Neural progenitor cell (in vitro differentiated cells): ENCODE data around the gene IL2.

Experiments used
- EZH2 ChIP-seq: fragments of 200-600 bp; sonication (generic); IDR thresholded peaks from 2 replicates; pipeline ENCODE4 v1.6.1; 2017; ENCODE audit warnings: antibody characterized with exemption, mild to moderate bottlenecking, moderate library complexity
- TF ChIP-seq, protein P1 (sequence below): fragments of 200-600 bp; sonication (generic); IDR thresholded peaks from 2 replicates; pipeline ENCODE4 v1.5.1; 2017; ENCODE audit warnings: antibody characterized with exemption, mild to moderate bottlenecking

DNA sequence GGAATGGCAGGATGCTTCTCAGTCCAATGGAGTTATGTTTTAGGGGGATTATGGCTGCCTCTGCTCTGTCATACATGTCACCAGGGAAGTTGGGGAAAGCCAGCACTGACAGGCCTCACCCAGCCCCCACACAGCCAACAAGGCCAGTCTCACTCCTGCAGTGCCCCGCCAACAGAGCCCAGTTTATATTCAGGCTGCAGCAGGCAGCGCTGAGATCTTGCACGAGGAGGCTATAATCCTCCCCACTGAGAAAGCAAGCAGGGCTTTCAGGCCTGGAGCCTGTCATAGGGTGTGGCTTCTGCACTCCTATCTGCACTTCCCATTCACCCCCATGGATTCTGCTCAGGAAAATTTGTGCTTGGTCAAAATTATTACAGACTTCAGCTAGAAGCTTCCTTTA, 52.7 kb downstream of the IL2 start:
- TF ChIP-seq, protein P1, sequence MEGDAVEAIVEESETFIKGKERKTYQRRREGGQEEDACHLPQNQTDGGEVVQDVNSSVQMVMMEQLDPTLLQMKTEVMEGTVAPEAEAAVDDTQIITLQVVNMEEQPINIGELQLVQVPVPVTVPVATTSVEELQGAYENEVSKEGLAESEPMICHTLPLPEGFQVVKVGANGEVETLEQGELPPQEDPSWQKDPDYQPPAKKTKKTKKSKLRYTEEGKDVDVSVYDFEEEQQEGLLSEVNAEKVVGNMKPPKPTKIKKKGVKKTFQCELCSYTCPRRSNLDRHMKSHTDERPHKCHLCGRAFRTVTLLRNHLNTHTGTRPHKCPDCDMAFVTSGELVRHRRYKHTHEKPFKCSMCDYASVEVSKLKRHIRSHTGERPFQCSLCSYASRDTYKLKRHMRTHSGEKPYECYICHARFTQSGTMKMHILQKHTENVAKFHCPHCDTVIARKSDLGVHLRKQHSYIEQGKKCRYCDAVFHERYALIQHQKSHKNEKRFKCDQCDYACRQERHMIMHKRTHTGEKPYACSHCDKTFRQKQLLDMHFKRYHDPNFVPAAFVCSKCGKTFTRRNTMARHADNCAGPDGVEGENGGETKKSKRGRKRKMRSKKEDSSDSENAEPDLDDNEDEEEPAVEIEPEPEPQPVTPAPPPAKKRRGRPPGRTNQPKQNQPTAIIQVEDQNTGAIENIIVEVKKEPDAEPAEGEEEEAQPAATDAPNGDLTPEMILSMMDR = no peak
- no peak for TF ChIP-seq EZH2
